Mesendoderm (in vitro differentiated cells): ENCODE results near the gene WDR1.

ENCODE experiments used
- DNase-seq: peaks from one replicate; pipeline ENCODE4 v3.0.0; 2013
- H2AK5ac ChIP-seq: 2 replicates; pipeline ENCODE4 v1.6.1; 2013; ENCODE audit warnings: low read length, inconsistent platforms
- H2BK120ac ChIP-seq: 2 replicates; pipeline ENCODE4 v1.6.1; 2013; ENCODE audit warnings: low read depth, mild to moderate bottlenecking, low read length, moderate library complexity, mixed read lengths
- H2BK15ac ChIP-seq: replicated peaks from 2 replicates; pipeline ENCODE4 v1.6.1; 2013; ENCODE audit warnings: low read depth, mild to moderate bottlenecking, moderate library complexity
- H2BK5ac ChIP-seq: 2 replicates; pipeline ENCODE4 v1.6.1; 2013; ENCODE audit warnings: low read length, inconsistent platforms
- H3K18ac ChIP-seq: 2 replicates; pipeline ENCODE4 v1.6.1; 2013; ENCODE audit warnings: mild to moderate bottlenecking, low read length, mixed read lengths
- H3K23ac ChIP-seq: one replicate; pipeline ENCODE4 v1.6.1; 2013; ENCODE audit warnings: low read length
- H3K27ac ChIP-seq: 2 replicates; pipeline ENCODE4 v1.5.1; 2013; ENCODE audit warnings: low read depth, mild to moderate bottlenecking, inconsistent platforms, low read length, moderate library complexity
- H3K27me3 ChIP-seq: 2 replicates; pipeline ENCODE4 v1.6.1; 2013; ENCODE audit warnings: low read length, control low read depth, mild to moderate bottlenecking, inconsistent platforms; ENCODE audit not compliant: insufficient read depth, poor library complexity
- H3K36me3 ChIP-seq: 2 replicates; pipeline ENCODE4 v1.6.1; 2013; ENCODE audit warnings: low read length, inconsistent platforms; ENCODE audit not compliant: control insufficient read depth, insufficient read depth
- H3K4ac ChIP-seq: one replicate; pipeline ENCODE4 v1.6.1; 2013; ENCODE audit warnings: low read depth, mild to moderate bottlenecking, low read length, moderate library complexity
- H3K4me1 ChIP-seq: 2 replicates; pipeline ENCODE4 v1.6.1; 2013; ENCODE audit warnings: low read depth, low read length, inconsistent platforms; ENCODE audit not compliant: control insufficient read depth
- H3K4me2 ChIP-seq: 2 replicates; pipeline ENCODE4 v1.6.1; 2013; ENCODE audit warnings: low read length
- H3K4me3 ChIP-seq: 2 replicates; pipeline ENCODE4 v1.5.1; 2013; ENCODE audit warnings: mild to moderate bottlenecking, low read length
- H3K56ac ChIP-seq: one replicate; pipeline ENCODE4 v1.6.1; 2013; ENCODE audit warnings: low read length
- H3K79me1 ChIP-seq: 2 replicates; pipeline ENCODE4 v1.6.1; 2013; ENCODE audit warnings: low read length, inconsistent platforms
- H3K79me2 ChIP-seq: 2 replicates; pipeline ENCODE4 v1.6.1; 2013; ENCODE audit warnings: mild to moderate bottlenecking, low read length; ENCODE audit not compliant: control insufficient read depth, insufficient read depth
- H3K9ac ChIP-seq: 2 replicates; pipeline ENCODE4 v1.6.1; 2013; ENCODE audit warnings: low read length, inconsistent platforms
- H4K5ac ChIP-seq: one replicate; pipeline ENCODE4 v1.6.1; 2013; ENCODE audit warnings: low read length
- H4K8ac ChIP-seq: one replicate; pipeline ENCODE4 v1.6.1; 2013; ENCODE audit warnings: low read depth, mild to moderate bottlenecking, control low read depth, low read length, moderate library complexity
- WGBS: extraction: QIAGEN DNeasy Blood & Tissue Kit; methylation state at CpG from one replicate; pipeline ENCODE4 v1.1.7; 2013; ENCODE audit warnings: low lambda C conversion rate, missing lambda C conversion rate; ENCODE audit not compliant: insufficient coverage; ENCODE audit errors: extremely low coverage; 5-methylcytosine and 5-hydroxymethylcytosine counted together

WDR1 gene

DNA sequence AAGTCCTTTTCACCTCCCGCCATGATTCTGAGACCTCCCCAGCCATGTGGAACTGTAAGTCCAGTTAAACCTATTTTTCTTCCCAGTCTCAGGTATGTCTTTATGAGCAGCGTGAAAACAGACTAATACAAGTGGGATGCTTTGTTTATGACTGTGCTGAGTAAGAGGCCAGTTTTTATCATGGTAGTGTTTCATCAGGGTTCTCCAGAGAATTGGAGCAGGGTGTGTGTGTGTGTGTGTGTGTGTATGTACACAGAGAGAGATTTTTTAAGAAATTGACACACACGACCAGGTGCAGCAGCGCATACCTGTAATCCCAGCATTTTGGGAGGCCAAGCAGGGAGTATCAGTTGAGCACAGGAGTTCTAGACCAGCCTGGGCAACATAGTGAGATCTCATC, 60.7 kb downstream of the WDR1 start:
- H2BK120ac ChIP-seq, result no peak overlapping the region
- H3K27ac ChIP-seq, result no peak overlapping the region
- no peaks in the 10 kb centered on the region for H3K36me3 ChIP-seq
- H3K4me1 ChIP-seq, result peaks cover 8% of the 10 kb centered on the region
- H3K9ac ChIP-seq, result no peak overlapping the region
- no peak overlapping the region for H3K56ac ChIP-seq
- no CpG with 5 or more reads among the region's 4 CpGs for WGBS
- DNase-seq, result no peak
- no peak overlapping the region for H3K4me3 ChIP-seq
- H3K4me2 ChIP-seq, result no peak overlapping the region
- no peak overlapping the region for H4K5ac ChIP-seq
- no peak overlapping the region for H2BK15ac ChIP-seq
- no peaks in the 10 kb centered on the region for H3K27me3 ChIP-seq
- no peaks in the 10 kb centered on the region for H3K79me1 ChIP-seq
- no peak overlapping the region for H2BK5ac ChIP-seq
- H3K18ac ChIP-seq, result no peak overlapping the region
- H3K23ac ChIP-seq, result no peak overlapping the region
- no peak overlapping the region for H2AK5ac ChIP-seq
- H4K8ac ChIP-seq, result no peak overlapping the region
- no peak overlapping the region for H3K4ac ChIP-seq
- no peaks in the 10 kb centered on the region for H3K79me2 ChIP-seq

DNA sequence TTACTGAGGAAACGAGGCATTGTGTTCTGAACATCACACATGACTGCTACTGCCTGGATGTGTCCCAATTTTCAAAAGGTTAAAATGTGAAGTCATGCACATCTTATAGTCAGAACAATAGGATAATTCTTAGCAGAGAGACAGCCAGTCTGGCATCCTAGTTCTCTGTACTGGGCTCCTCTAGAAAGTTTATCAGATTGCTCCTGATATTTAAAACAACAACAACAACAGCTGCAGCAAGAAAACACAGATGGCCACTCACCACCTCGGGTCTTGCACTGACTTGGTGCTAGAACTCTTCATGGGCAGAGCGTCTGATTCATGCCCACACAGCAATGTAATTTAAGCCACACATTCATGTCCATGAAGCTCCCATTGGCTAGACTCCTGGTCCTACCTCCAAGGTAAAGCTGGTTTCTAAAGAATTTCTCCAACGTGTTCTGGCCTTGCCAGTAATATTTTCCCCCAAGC, 62.0 kb downstream of the WDR1 start:
- Histone ChIP-seq H4K8ac (no peak overlapping the region), H3K4me1 (peaks cover 12% of the 10 kb centered on the region), H2BK5ac (no peak overlapping the region), H3K27ac (no peak overlapping the region), H3K18ac (no peak overlapping the region), H4K5ac (no peak overlapping the region), H3K79me1 (no peaks in the 10 kb centered on the region), H3K23ac (no peak overlapping the region), H3K36me3 (no peaks in the 10 kb centered on the region), H2BK15ac (no peak overlapping the region), H3K4ac (no peak overlapping the region), H3K4me3 (no peak overlapping the region), H2BK120ac (no peak overlapping the region), H2AK5ac (no peak overlapping the region), H3K79me2 (no peaks in the 10 kb centered on the region), H3K56ac (no peak overlapping the region), H3K27me3 (no peaks in the 10 kb centered on the region), H3K4me2 (no peak overlapping the region), H3K9ac (no peak overlapping the region)
- WGBS, result no CpG with 5 or more reads among the region's 4 CpGs
- no peak for DNase-seq

DNA sequence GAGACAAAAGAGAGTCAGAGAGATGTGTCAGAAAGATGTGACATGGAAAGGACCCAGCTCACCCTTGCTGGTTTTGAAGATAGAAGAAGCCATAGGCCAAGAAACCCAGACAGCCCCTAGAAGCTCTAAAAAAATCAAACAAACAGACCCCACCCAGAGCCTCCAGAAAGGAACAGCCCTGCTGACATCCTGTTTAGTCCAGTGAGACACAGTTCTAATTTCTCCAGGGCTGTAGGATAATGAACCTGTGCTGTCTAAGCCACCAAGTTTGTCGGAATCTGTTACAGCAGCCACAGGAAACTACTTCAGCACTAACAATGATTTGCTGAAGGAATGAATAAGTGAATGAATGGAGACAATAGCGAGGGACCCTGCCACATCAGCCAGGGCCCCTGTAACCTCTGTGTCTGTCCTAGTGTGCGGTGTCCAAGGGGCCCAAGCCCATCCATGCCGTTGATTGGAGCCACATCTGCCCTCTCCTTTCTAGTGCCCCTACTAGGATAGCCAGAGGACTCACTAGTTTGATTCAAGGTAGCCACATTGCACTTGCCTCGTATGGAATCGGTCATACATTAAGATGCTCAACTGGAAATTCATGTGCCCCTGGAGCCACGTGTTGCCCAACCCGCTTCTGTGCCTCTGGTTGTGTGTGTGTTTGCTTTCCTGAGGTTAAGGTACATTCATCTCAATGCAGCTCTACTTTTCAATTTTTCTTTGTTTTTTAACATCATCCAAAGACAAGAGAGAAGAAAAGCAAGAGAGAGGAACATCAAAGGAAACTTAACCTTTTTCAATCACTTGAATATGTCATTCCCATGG, 62.8 kb downstream of the WDR1 start:
- H4K5ac ChIP-seq, result no peak overlapping the region
- H3K4ac ChIP-seq, result no peak overlapping the region
- H2BK120ac ChIP-seq, result no peak overlapping the region
- H3K4me1 ChIP-seq, result peaks cover 12% of the 10 kb centered on the region
- H2BK15ac ChIP-seq, result no peak overlapping the region
- H3K4me2 ChIP-seq, result no peak overlapping the region
- no peak overlapping the region for H3K9ac ChIP-seq
- H3K56ac ChIP-seq, result no peak overlapping the region
- WGBS, result no CpG with 5 or more reads among the region's 8 CpGs
- DNase-seq, result no peak
- no peak overlapping the region for H3K18ac ChIP-seq
- no peak overlapping the region for H2BK5ac ChIP-seq
- no peaks in the 10 kb centered on the region for H3K79me1 ChIP-seq
- no peaks in the 10 kb centered on the region for H3K27me3 ChIP-seq
- no peak overlapping the region for H3K23ac ChIP-seq
- no peak overlapping the region for H3K4me3 ChIP-seq
- H4K8ac ChIP-seq, result no peak overlapping the region
- no peaks in the 10 kb centered on the region for H3K79me2 ChIP-seq
- no peak overlapping the region for H2AK5ac ChIP-seq
- no peak overlapping the region for H3K27ac ChIP-seq
- H3K36me3 ChIP-seq, result no peaks in the 10 kb centered on the region

DNA sequence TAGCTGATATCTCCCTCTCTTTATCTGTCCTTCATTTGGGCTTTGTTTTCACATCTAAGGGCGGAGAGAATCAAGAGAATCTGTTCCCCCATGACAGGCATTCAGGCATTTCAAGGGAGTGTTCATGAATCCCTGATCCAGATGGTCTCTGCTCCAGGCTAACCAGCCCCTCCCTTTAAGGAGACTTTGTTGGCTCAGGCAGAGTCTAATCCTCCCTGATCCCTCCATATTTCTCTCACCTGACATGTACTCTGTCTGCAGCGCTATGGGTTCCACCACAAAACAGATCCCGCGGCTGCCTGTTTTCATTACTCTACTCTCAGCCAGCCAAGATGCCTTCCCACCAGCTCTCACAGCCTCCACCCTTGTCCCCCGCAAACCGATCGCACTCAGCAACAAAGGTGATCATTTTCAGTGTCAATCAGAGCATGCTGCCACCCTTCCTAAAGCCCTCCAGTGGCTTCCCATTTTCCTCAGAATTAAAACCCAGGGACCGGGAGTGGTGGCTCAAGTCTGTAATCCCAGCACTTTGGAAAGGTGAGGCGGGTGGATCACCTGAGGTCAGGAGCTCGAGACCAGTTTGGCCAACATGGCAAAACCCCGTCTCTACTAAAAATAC, 65.0 kb downstream of the WDR1 start:
- no peak overlapping the region for H2BK120ac ChIP-seq
- H3K9ac ChIP-seq, result no peak overlapping the region
- H4K5ac ChIP-seq, result no peak overlapping the region
- H2AK5ac ChIP-seq, result no peak overlapping the region
- no peak overlapping the region for H3K18ac ChIP-seq
- no peaks in the 10 kb centered on the region for H3K79me2 ChIP-seq
- H3K4ac ChIP-seq, result no peak overlapping the region
- DNase-seq, result peak; percentile 49
- no peak overlapping the region for H3K56ac ChIP-seq
- no peaks in the 10 kb centered on the region for H3K36me3 ChIP-seq
- H3K79me1 ChIP-seq, result no peaks in the 10 kb centered on the region
- H3K4me2 ChIP-seq, result no peak overlapping the region
- H2BK15ac ChIP-seq, result no peak overlapping the region
- no peak overlapping the region for H3K27ac ChIP-seq
- H3K4me1 ChIP-seq, result peaks cover 6% of the 10 kb centered on the region
- H2BK5ac ChIP-seq, result no peak overlapping the region
- no peak overlapping the region for H3K4me3 ChIP-seq
- no peaks in the 10 kb centered on the region for H3K27me3 ChIP-seq
- no CpG with 5 or more reads among the region's 11 CpGs for WGBS
- H3K23ac ChIP-seq, result no peak overlapping the region
- no peak overlapping the region for H4K8ac ChIP-seq

DNA sequence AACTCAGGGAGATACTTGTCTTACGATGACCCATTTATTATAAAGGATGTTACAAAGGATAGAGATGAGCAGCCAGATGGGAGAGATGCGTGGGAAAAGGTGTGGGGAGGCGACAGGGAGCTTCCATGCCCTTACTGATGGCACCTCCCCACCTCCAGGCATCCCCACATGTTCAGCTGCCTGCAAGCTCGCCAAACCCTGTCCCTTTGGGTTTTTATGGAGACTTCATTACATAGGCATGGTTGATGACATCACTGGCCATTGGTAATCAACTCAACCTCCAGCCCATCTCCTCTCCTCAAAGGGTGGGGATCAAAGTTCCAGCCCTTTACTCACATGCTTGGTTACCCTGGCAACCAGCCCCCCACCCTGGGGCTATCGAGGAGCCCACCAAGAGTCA, 65.9 kb downstream of the WDR1 start:
- H3K79me1 ChIP-seq, result no peaks in the 10 kb centered on the region
- WGBS, result no CpG with 5 or more reads among the region's 5 CpGs
- no peak overlapping the region for H2BK15ac ChIP-seq
- H3K4me3 ChIP-seq, result no peak overlapping the region
- DNase-seq, result no peak
- H3K4me2 ChIP-seq, result no peak overlapping the region
- no peak overlapping the region for H2BK5ac ChIP-seq
- no peaks in the 10 kb centered on the region for H3K27me3 ChIP-seq
- no peak overlapping the region for H3K9ac ChIP-seq
- H3K4ac ChIP-seq, result no peak overlapping the region
- no peak overlapping the region for H4K8ac ChIP-seq
- H3K79me2 ChIP-seq, result no peaks in the 10 kb centered on the region
- no peak overlapping the region for H3K27ac ChIP-seq
- H3K56ac ChIP-seq, result peak overlapping the region; percentile 34
- H3K4me1 ChIP-seq, result peaks cover 6% of the 10 kb centered on the region
- H2AK5ac ChIP-seq, result no peak overlapping the region
- no peak overlapping the region for H3K23ac ChIP-seq
- H3K18ac ChIP-seq, result no peak overlapping the region
- no peak overlapping the region for H4K5ac ChIP-seq
- no peak overlapping the region for H2BK120ac ChIP-seq
- no peaks in the 10 kb centered on the region for H3K36me3 ChIP-seq
